ENCODE measurements around the gene EFHC2. TPM values are rescaled to one million over a fixed set of nuclear protein-coding genes. Genes with fewer than 3 reads are reported as not detected.

Gene EFHC2
- total RNA-seq, 1 experiment from 2014 or later: 4.3 TPM

DNA sequence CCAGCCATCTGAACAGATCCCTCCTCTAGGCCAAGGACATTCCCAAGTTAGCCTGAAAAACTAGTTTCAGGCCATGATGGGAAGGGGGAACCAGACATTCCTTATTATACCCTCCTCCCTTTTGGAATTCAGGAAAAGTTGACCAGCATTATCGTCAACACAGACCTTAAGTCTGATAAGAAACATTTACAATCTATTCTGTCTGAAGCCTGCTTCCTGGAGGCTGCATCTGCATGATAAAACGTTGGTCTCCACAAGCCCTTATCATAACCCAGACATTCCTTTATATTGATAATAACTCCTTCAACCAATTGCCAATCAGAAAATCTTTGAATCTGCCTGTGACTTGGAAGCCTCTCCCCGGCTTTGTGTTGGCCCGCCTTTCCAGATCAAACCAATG lies 44.3 kb downstream of the EFHC2 start:
- H3K9me2 ChIP-seq (ENCODE audit: insufficient read depth): no peaks in the 10 kb centered on the region

GRCh38 chrX:44291468-44292092 lies 51.9 kb downstream of the EFHC2 start:
- Histone ChIP-seq H3K79me2 (ENCODE audit: low read depth) (no peaks in the 10 kb centered on the region), H3K4me3 (no peak overlapping the region), H3K9me2 (ENCODE audit: insufficient read depth) (no peaks in the 10 kb centered on the region), H2AFZ (no peak overlapping the region), H3F3A (ENCODE audit: insufficient read depth, low read depth) (no peaks in the 10 kb centered on the region), H3K27me3 (ENCODE audit: insufficient read depth, low read depth) (no peaks in the 10 kb centered on the region), H4K20me1 (ENCODE audit: insufficient read depth) (no peaks in the 10 kb centered on the region), H3K36me3 (ENCODE audit: low read depth) (no peaks in the 10 kb centered on the region), H3K4me1 (replicated peaks; ENCODE audit: insufficient read depth) (no peaks in the 10 kb centered on the region), H3K4me2 (no peak overlapping the region), H3K9me3 (ENCODE audit: insufficient read depth, low read depth) (no peaks in the 10 kb centered on the region), H3K27ac (no peak overlapping the region)
- CTCF ChIA-PET: no interaction called here
- POLR2A ChIA-PET (ENCODE audit: unreplicated experiment): no interaction called here
- TF ChIP-seq CTCF (conservative IDR thresholded peaks at IDR 0.05) (no peak), EZH2 (IDR thresholded peaks at IDR 0.05; ENCODE audit: low read depth) (no peak)
- DNase-seq: no peak
- intact Hi-C loops (cut with micrococcal nuclease; ENCODE audit: unreplicated experiment): no loop called here
- no TSS peak for BruUV-seq (replicated peaks)

More for the DNA sequence above, 44.3 kb downstream of the EFHC2 start:
- Histone ChIP-seq H3K27ac (no peak overlapping the region), H3K36me3 (ENCODE audit: low read depth) (no peaks in the 10 kb centered on the region), H2AFZ (no peak overlapping the region), H3K79me2 (ENCODE audit: low read depth) (no peaks in the 10 kb centered on the region), H3F3A (ENCODE audit: insufficient read depth, low read depth) (no peaks in the 10 kb centered on the region), H3K4me3 (no peak overlapping the region), H3K4me2 (no peak overlapping the region), H4K20me1 (ENCODE audit: insufficient read depth) (no peaks in the 10 kb centered on the region), H3K4me1 (replicated peaks; ENCODE audit: insufficient read depth) (no peaks in the 10 kb centered on the region), H3K27me3 (ENCODE audit: insufficient read depth, low read depth) (no peaks in the 10 kb centered on the region), H3K9me3 (ENCODE audit: insufficient read depth, low read depth) (no peaks in the 10 kb centered on the region)
- DNase-seq: no peak
- ChIA-PET CTCF (no interaction called here), POLR2A (ENCODE audit: unreplicated experiment) (no interaction called here)
- intact Hi-C loops (cut with micrococcal nuclease; ENCODE audit: unreplicated experiment): no loop called here
- no peak for TF ChIP-seq EZH2 (IDR thresholded peaks at IDR 0.05; ENCODE audit: low read depth)
- TF ChIP-seq CTCF (conservative IDR thresholded peaks at IDR 0.05): no peak
- no TSS peak for BruUV-seq (replicated peaks)

DNA sequence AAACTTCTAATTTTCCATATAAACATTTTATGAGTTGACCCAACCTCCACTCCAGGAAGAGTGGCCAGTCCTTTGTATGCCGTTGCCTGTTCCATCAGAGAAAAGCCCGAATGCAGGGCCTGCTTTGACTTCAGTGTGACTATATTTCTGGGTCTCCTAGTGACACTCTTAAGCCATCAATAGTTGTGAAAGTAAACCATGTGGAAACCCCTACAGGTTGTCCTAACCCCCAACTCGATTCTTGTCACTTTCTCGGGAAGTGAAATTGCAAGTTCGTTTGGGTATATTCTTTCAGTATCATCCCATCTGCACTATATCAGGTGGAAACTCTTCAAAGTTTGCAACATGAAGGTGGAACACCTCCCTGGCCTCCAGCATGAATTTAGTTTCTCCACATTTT lies 52.8 kb downstream of the EFHC2 start:
- H4K20me1 ChIP-seq (ENCODE audit: insufficient read depth): no peaks in the 10 kb centered on the region
- no peaks in the 10 kb centered on the region for H3K9me3 ChIP-seq (ENCODE audit: insufficient read depth, low read depth)
- CTCF ChIA-PET: no interaction called here
- no peaks in the 10 kb centered on the region for H3F3A ChIP-seq (ENCODE audit: insufficient read depth, low read depth)
- intact Hi-C loops (cut with micrococcal nuclease; ENCODE audit: unreplicated experiment): no loop called here
- H3K4me3 ChIP-seq: no peak overlapping the region
- BruUV-seq (replicated peaks): no TSS peak
- H3K9me2 ChIP-seq (ENCODE audit: insufficient read depth): no peaks in the 10 kb centered on the region
- no peak overlapping the region for H3K27ac ChIP-seq
- H3K4me2 ChIP-seq: no peak overlapping the region
- no peak overlapping the region for H2AFZ ChIP-seq
- H3K4me1 ChIP-seq (replicated peaks; ENCODE audit: insufficient read depth): no peaks in the 10 kb centered on the region
- no peak for DNase-seq
- no peaks in the 10 kb centered on the region for H3K27me3 ChIP-seq (ENCODE audit: insufficient read depth, low read depth)
- POLR2A ChIA-PET (ENCODE audit: unreplicated experiment): no interaction called here
- H3K79me2 ChIP-seq (ENCODE audit: low read depth): no peaks in the 10 kb centered on the region
- no peaks in the 10 kb centered on the region for H3K36me3 ChIP-seq (ENCODE audit: low read depth)
- no peak for TF ChIP-seq EZH2 (IDR thresholded peaks at IDR 0.05; ENCODE audit: low read depth)
- TF ChIP-seq CTCF (conservative IDR thresholded peaks at IDR 0.05): no peak
